ENCODE measurements around the gene BMERB1.

Gene BMERB1

GRCh38 chr16:15487336-15488284 is 53.2 kb downstream of the BMERB1 start:
- no peak for TF ChIP-seq CTCF (conservative IDR thresholded peaks at IDR 0.05; ENCODE audit: low read depth, low read length)
- H3K4me3 ChIP-seq (ENCODE audit: low read depth, low read length): no peak overlapping the region
- peak; percentile 59 for DNase-seq (ENCODE audit: low read depth)

GRCh38 chr16:15489016-15489415 is 54.6 kb downstream of the BMERB1 start:
- TF ChIP-seq CTCF (conservative IDR thresholded peaks at IDR 0.05; ENCODE audit: low read depth, low read length): no peak
- DNase-seq (ENCODE audit: low read depth): no peak
- no peak overlapping the region for H3K4me3 ChIP-seq (ENCODE audit: low read depth, low read length)

- H3K4me3 ChIP-seq (ENCODE audit: low read depth, low read length): no peak overlapping the region
- no peak for TF ChIP-seq CTCF (conservative IDR thresholded peaks at IDR 0.05; ENCODE audit: low read depth, low read length)
Observed at GRCh38 chr16:15490123-15490711, 55.8 kb downstream of the BMERB1 start.

GRCh38 chr16:15491411-15491810 is 57.0 kb downstream of the BMERB1 start:
- DNase-seq (ENCODE audit: low read depth): no peak
- TF ChIP-seq CTCF (conservative IDR thresholded peaks at IDR 0.05; ENCODE audit: low read depth, low read length): no peak
- H3K4me3 ChIP-seq (ENCODE audit: low read depth, low read length): no peak overlapping the region

More at GRCh38 chr16:15490123-15490711, 55.8 kb downstream of the BMERB1 start:
- no peak for DNase-seq (ENCODE audit: low read depth)

GRCh38 chr16:15492091-15492740 is 57.8 kb downstream of the BMERB1 start:
- no peak for DNase-seq (ENCODE audit: low read depth)
- TF ChIP-seq CTCF (conservative IDR thresholded peaks at IDR 0.05; ENCODE audit: low read depth, low read length): no peak
- H3K4me3 ChIP-seq (ENCODE audit: low read depth, low read length): no peak overlapping the region

- peak; percentile 40 for DNase-seq (ENCODE audit: low read depth)
- TF ChIP-seq CTCF (conservative IDR thresholded peaks at IDR 0.05; ENCODE audit: low read depth, low read length): no peak
- H3K4me3 ChIP-seq (ENCODE audit: low read depth, low read length): no peak overlapping the region
Observed at GRCh38 chr16:15493466-15494180, 59.2 kb downstream of the BMERB1 start.
